CD4-positive, alpha-beta T cell treated with Interleukin-4 for 4 hours (primary cell): ENCODE results near the gene TANC1.
A peak's percentile ranks its signal among the peaks of the same experiment; 100 is the strongest.

Experiments used
- DNase-seq: peaks from one replicate; pipeline ENCODE4 v3.0.0-alpha.2; 2020

TANC1 gene

GRCh38 chr2:159204381-159205144 lies 236.1 kb downstream of the TANC1 start:
- no peak for DNase-seq

- no peak for DNase-seq
Observed at GRCh38 chr2:159206736-159207380, 238.4 kb downstream of the TANC1 start.

- DNase-seq = no peak
Observed at GRCh38 chr2:159208438-159208837, 240.0 kb downstream of the TANC1 start.

GRCh38 chr2:159209341-159210306 lies 241.2 kb downstream of the TANC1 start:
- peak; percentile 55 for DNase-seq

GRCh38 chr2:159211447-159212396 lies 243.3 kb downstream of the TANC1 start:
- no peak for DNase-seq

GRCh38 chr2:159213296-159213695 lies 244.9 kb downstream of the TANC1 start:
- no peak for DNase-seq

- no peak for DNase-seq
Observed at GRCh38 chr2:159214325-159214865, 246.0 kb downstream of the TANC1 start.

GRCh38 chr2:159215116-159215515 lies 246.7 kb downstream of the TANC1 start:
- no peak for DNase-seq

GRCh38 chr2:159217676-159218075 lies 249.2 kb downstream of the TANC1 start:
- no peak for DNase-seq

GRCh38 chr2:159218389-159218788 lies 249.9 kb downstream of the TANC1 start:
- DNase-seq = no peak

GRCh38 chr2:159219394-159219998 lies 251.1 kb downstream of the TANC1 start:
- no peak for DNase-seq

- no peak for DNase-seq
Observed at GRCh38 chr2:159224061-159224813, 255.8 kb downstream of the TANC1 start.

GRCh38 chr2:159225025-159226016 lies 256.9 kb downstream of the TANC1 start:
- no peak for DNase-seq

- DNase-seq = peak; percentile 57
Observed at GRCh38 chr2:159226059-159226461, 257.6 kb downstream of the TANC1 start.

- no peak for DNase-seq
Observed at GRCh38 chr2:159226608-159227385, 258.4 kb downstream of the TANC1 start.

GRCh38 chr2:159227467-159227866 lies 259.0 kb downstream of the TANC1 start:
- DNase-seq = peak; percentile 21

GRCh38 chr2:159228081-159228581 lies 259.7 kb downstream of the TANC1 start:
- no peak for DNase-seq

- DNase-seq = no peak
Observed at GRCh38 chr2:159229476-159230144, 261.2 kb downstream of the TANC1 start.
